ENCODE measurements around the gene TAOK3. TPM values are rescaled to one million over a fixed set of nuclear protein-coding genes. Genes with fewer than 3 reads are reported as not detected.

TAOK3 gene
- total and polyA plus RNA-seq, 2 of the 4 experiments (the other 2 are of a cell fraction) = 26.3 to 54.5 TPM

GRCh38 chr12:118318744-118319143 lies 54.0 kb downstream of the TAOK3 start:
- Histone ChIP-seq H3K4me2 (ENCODE audit: low read depth, low read length) (no peak overlapping the region), H3K4me1 (ENCODE audit: control insufficient read depth, insufficient read depth, low read length) (no peaks in the 10 kb centered on the region; the same call in none of the 2 replicates), H3K27me3 (ENCODE audit: control insufficient read depth, insufficient read depth, low read length) (no peaks in the 10 kb centered on the region), H3K56ac (ENCODE audit: extremely low read depth, insufficient read depth, low read length) (no peak overlapping the region), H3K9ac (ENCODE audit: low read depth, low read length) (no peak overlapping the region), H3K36me3 (ENCODE audit: control insufficient read depth, insufficient read depth, low read length) (no peaks in the 10 kb centered on the region; the same call in 1 of the 2 replicates), H3K79me1 (ENCODE audit: low read depth in 1 of 2, low read length in 2 of 2) (peaks cover 15 to 45% of the 10 kb centered on the region in 2 experiments), H2BK15ac (ENCODE audit: low read depth, low read length) (no peak overlapping the region), H2BK20ac (ENCODE audit: low read depth, low read length) (no peak overlapping the region), H3K14ac (replicated peaks; ENCODE audit: low read depth, low read length) (no peak overlapping the region), H3K27ac (ENCODE audit: insufficient read depth, low read length) (no peak overlapping the region), H4K20me1 (ENCODE audit: insufficient read depth, low read length) (no peaks in the 10 kb centered on the region), H4K91ac (ENCODE audit: insufficient read depth, low read depth, low read length) (no peak overlapping the region), H2AFZ (replicated peaks; ENCODE audit: low read length, poor library complexity) (no peak overlapping the region), H4K5ac (ENCODE audit: low read depth, low read length) (no peak overlapping the region), H3K4me3 (ENCODE audit: insufficient read depth, low read depth, low read length) (no peak overlapping the region), H2BK120ac (ENCODE audit: low read depth, low read length) (no peak overlapping the region), H3K9me3 (ENCODE audit: control insufficient read depth, insufficient read depth, low read length) (no peaks in the 10 kb centered on the region), H3K18ac (ENCODE audit: low read depth, low read length) (no peak overlapping the region), H4K8ac (ENCODE audit: low read depth in 2 of 2, low read length in 2 of 2) (no peak overlapping the region), H3K4ac (ENCODE audit: low read depth, low read length) (no peak overlapping the region), H3K23ac (ENCODE audit: low read depth, low read length) (no peak overlapping the region), H2AK9ac (replicated peaks; ENCODE audit: low read depth, low read length, poor library complexity) (no peak overlapping the region), H2AK5ac (ENCODE audit: low read depth, low read length) (no peak overlapping the region), H3K9me1 (ENCODE audit: insufficient read depth, low read length) (peaks cover 4% of the 10 kb centered on the region), H2BK5ac (ENCODE audit: low read depth, low read length, poor library complexity, severe bottlenecking) (no peak overlapping the region)
- intact Hi-C loops (cut with micrococcal nuclease) (no loop called here), in situ Hi-C loops (cut with MboI; ENCODE audit: low sequenced_read_pairs) (no loop called here), dilution Hi-C loops (cut with HindIII; ENCODE audit: low sequenced_read_pairs, unreplicated experiment) (no loop called here)
- ChIA-PET CTCF (no interaction called here), POLR2A (ENCODE audit: unreplicated experiment) (no interaction called here)
- ATAC-seq (ENCODE audit: low read depth) (no peak), DNase-seq (no peak)
- WGBS, 2 experiments (ENCODE audit: extremely low coverage in 2 of 2, insufficient read length in 1 of 2) = no CpG with 5 or more reads among the region's 1 CpG
- TF ChIP-seq FOS (IDR thresholded peaks at IDR 0.05; ENCODE audit: low read depth, low read length) (no peak), NFE2L2 (IDR thresholded peaks at IDR 0.05; ENCODE audit: low read depth, low read length) (no peak), SMC3 (IDR thresholded peaks at IDR 0.05; ENCODE audit: low read depth, low read length) (no peak), RFX5 (IDR thresholded peaks at IDR 0.05; ENCODE audit: low read depth, low read length) (no peak), ELK1 (IDR thresholded peaks at IDR 0.05; ENCODE audit: borderline replicate concordance, low read depth, low read length) (no peak), RAD21 (IDR thresholded peaks at IDR 0.05; ENCODE audit: low read length) (no peak), CTCF (conservative IDR thresholded peaks at IDR 0.05; ENCODE audit: low read depth, low read length) (no peak), CEBPB (IDR thresholded peaks at IDR 0.05; ENCODE audit: low read depth, low read length) (no peak), MAZ (IDR thresholded peaks at IDR 0.05; ENCODE audit: borderline replicate concordance, low read depth, low read length) (no peak), RCOR1 (IDR thresholded peaks at IDR 0.05; ENCODE audit: insufficient replicate concordance, low read length) (no peak), POLR2A (IDR thresholded peaks at IDR 0.05; ENCODE audit: low read depth, low read length) (no peak)
- no TSS peak for BruUV-seq (replicated peaks)
